GM19372 (cell line): ENCODE data around the gene ATP12A.

Source experiments
- ATAC-seq: cut with Tn5 transposase; IDR thresholded peaks from one replicate; pipeline ENCODE4 v1.9.1; 2021; ENCODE audit warnings: mild to moderate bottlenecking, low read depth, moderate library complexity; ENCODE audit not compliant: unreplicated experiment

The ATP12A gene

DNA sequence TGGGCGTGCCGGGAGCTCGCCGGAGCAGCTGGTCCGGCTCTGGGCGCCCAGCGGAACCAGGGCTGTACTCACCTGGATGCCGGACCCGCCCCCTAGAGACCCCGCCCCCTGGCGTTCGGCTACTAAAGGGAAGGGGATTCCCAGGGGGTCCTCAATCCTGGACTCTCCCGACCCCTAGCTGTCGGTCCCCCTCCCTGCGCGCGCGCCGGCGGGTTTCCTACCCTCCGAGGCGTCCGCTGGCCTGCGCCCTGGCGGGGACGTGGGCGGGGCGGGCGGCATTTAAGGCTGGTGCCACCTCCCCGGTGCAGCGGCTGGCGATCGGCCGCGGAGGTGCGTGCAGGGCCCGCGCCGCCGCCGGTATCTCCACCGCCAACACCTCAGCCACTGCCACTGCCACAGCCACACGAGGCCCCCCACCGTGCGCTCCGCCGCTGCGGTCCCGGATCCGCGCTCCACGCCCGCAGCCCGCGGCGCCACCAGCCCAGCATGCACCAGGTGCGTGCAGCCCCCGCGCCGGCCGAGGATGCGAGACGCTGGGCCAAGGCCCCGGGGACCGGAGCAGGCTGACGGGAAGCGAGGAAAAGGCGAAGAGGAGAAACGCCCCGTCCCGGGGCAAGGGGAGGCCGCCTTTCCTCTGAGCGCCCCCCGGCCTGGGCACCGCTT lies at the start of gene ATP12A:
ATP12A (plus strand) TSS at position 151 of the 663 bp plus-strand sequence; CDS start at position 487, 336 bp downstream.
- no peak for ATAC-seq

GRCh38 chr13:24630851-24631620 lies 49.2 kb upstream of the ATP12A start:
- no peak for ATAC-seq

DNA sequence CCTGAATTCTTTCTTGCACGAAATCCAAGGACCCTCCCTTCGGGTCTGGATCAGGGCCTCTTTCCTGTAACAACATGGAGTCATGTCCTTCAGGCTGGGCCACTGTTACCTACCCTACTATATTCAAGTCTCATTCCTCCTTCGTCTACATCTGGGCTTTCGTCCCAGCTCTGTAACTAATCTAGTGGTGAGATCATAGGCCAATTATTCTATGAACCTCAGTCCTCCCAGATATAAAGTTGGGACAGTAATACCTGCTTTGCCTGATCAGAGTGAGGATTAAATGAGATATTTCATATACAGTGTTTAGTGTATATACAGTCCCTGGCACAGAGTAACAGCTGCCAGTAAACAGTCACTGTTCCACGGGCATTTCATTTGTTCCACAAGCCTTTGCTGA lies 48.3 kb upstream of the ATP12A start:
- ATAC-seq = no peak

DNA sequence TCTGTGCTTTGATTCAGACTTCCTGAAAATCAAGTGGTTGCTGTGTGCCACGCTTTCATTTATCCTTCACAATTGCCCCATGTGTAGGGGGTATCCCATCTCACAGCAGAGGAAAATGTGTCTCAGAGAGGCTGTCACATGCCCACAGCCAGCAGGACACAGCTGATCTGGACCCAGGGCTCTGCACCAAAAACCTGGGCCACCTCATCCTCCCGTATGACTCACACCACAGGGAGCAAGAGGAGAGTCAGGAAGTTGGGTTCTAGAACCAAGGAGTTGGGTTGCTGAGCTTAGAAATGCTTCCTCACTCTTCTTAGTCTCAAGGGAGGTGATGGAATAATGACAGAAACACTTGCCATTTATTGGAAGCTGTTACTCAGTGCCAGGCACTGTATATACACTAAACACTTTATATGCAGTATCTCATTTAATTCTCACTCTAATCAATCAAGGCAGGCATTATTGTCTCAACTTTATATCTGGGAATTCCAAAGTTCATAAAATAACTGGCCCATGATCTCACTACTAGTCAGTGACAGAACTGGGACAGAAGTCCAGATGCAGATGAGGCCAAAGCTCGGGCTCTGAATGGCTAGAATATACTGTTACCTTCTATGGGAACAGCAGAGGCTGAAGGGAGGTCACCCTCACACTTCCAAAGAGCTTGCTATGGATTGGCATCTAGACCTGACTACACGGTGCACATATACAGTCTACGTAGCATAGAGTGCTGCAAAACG lies 47.7 kb upstream of the ATP12A start:
- ATAC-seq = no peak

DNA sequence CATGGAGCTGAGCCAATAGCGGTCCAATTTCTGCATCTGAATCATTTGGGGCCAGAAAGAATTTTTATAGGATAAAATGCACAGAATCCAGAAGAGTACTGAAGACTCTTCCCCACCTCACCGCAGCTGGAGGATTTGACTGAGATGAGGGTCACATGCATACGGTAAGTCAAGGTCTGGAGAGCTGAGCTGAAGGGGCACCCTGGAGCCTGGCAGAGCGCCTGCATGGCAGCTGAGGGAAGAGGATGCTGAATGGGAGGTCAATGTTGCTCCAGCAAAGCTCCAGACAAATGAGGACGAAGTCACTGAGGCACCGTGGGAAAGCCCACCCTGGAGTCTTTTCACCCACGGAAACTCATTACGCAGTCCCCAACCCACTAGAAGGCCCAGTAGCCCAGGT lies 43.4 kb upstream of the ATP12A start:
- no peak for ATAC-seq

- ATAC-seq = no peak
Observed at GRCh38 chr13:24638096-24638495, 42.1 kb upstream of the ATP12A start.

DNA sequence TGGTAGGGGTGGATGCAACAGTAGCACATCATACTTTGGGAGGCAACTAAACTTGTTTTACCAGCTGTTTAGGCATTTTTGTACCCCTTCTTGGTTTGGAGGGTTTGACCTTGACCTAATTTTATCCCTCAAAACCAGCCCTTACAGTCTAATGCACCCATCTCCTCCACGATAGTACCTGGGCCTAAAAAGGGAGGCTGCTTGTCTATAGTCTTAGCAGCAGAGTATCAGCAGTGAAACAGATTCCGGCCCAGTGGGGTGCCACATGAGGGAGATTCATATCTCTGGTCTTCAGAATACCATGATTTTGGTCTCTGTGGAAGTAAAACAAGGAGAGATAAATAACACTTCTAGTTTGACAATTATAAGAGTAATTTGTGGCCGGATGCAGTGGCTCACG lies 39.5 kb upstream of the ATP12A start:
- no peak for ATAC-seq

DNA sequence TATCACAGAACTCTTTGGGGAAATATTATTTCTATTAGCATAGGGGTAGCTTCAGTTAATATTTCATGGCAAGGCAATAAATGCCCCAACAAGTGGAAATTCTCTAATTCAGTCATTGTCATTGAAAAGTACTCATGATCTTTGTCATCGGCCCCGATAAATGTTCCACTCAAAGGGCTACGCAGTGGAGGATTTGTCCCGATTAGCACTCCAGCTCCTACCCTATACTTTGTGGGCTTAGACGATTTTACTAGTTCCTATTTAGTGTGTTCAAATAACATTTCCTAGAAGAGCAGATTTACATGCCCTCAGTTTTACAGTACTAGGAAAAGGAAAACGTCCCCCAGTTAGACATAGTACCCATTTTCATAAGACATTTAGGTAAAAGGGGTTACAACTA lies 38.0 kb upstream of the ATP12A start:
- ATAC-seq = no peak

GRCh38 chr13:24644036-24644435 lies 36.2 kb upstream of the ATP12A start:
- ATAC-seq = no peak

DNA sequence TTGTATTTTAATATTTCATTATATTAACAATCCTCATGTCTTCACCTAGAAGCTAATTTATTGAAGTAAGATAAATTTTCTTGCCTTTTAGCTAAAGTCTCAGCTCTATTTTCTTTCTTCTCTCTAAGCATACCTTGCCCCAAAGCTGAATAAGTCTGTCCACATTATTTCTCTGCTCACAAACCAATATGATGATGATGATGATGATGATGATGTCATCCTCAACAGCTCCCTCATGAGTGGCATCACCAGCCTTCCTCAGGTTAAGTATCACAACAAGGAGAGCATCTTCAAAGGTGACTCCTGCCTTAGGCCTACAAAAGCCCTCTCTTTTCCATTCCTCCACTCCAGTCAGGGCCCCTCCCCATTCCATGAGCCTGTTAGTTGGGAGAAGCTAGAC lies 31.9 kb upstream of the ATP12A start:
- ATAC-seq = no peak

GRCh38 chr13:24648983-24649687 lies 31.1 kb upstream of the ATP12A start:
- no peak for ATAC-seq

DNA sequence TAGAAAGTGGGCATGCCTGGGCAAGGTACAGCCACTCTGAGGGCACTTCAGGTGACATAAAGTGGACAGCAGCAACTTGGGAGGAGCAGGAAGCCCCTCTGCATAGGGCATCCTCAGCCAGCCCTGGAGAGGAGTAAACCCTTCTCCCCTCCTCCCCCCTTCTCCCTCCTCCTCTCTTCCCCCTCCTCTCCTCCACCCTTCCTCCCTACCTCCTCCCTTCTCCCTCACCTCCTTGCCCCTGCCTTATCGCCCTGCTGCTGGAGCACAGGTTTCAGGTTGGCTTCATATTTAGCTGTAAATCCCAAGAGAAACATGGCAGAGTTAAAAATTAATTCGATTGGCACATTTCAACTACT lies 30.5 kb upstream of the ATP12A start:
- no peak for ATAC-seq

DNA sequence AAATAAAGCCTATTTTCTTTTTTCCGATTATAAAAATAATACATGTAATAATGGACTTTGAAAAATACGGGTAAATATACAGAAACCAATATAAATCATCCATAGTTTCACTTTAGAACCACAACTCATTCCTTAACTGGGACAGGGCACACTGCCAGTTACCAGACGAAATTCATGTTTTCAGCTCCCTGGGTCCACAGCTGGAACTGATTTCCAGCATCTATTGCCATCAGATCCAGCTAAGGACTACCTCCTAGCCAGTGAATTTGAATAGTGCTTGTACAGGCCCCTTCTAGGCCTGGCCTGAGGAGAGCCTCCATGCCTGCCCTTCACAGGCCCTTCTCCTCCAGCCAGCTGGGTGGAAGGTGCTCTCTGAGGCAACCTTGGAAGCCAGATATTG lies 30.0 kb upstream of the ATP12A start:
- no peak for ATAC-seq

GRCh38 chr13:24651718-24652345 lies 28.4 kb upstream of the ATP12A start:
- no peak for ATAC-seq

DNA sequence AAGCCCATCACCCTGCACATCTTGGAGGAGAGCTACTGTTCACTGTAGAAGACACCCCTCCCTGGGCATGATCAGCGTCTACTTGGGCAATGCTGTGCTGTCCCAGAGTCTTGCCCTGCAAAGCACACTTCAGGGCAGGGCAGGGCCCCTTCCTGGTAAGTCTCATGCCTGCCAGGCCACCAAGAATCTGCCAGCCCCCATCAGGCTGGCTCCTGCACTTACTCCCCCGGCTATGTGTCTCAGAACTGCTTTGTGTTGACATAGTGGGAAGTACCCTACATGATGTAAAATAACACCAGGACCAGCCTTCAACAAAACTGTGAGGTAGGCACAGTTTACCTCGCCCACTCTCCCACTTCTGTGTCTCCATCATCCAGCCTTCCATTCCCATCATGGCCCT lies 27.8 kb upstream of the ATP12A start:
- ATAC-seq = no peak

- ATAC-seq = no peak
Observed at GRCh38 chr13:24654741-24655140, 25.5 kb upstream of the ATP12A start.

GRCh38 chr13:24659239-24659638 lies 21.0 kb upstream of the ATP12A start:
- ATAC-seq = no peak

DNA sequence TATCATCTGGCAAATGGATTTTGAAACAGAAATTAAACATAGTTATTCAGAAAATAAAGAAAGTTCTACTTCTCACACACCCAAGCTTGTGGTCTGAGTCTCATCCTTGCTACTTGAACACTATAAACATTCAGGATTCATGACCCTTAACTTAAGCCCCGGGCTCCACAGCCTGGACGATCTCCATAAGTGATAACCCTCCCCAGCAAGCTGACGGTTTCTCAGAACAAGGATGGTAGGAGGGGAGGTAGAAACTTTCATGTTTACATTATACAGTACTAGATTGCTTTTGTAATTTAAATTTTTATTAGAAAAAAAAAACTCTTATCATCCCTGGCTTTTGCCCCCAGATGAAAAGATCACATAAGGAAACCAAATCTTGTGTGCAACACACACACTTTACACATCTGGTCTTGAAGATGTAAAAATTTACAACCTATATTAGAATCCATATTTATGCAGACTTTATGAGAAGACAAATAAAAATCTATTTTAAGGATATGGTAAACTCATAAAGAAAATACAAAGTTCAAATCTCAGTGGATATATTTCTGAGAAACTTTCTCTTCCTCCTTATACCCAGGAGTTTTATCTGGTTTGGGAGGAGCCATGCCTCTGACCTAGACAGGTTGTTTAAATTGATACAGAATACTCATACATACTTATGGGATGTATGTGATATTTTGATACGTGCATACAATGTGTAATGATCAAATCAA lies 20.0 kb upstream of the ATP12A start:
- no peak for ATAC-seq

DNA sequence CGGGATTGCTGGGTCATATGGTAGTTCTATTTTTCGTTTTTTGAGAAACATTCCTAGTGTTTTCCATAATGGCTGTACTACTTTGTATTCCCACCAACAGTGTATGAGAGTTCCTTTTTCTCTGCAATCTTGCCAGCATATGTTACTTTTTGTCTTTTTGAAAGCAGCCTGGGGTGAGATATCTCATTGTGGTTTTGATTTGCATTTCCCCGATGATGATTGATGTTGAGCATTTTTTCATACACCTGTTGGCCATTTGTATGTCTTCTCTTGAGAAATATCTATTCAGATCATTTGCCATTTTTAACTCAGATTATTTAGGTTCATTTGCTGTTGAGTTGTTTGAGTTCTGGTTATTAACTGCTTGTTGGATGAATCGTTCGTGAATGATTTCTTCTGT lies 18.5 kb upstream of the ATP12A start:
- ATAC-seq = no peak
